Activated naive CD4-positive, alpha-beta T cell treated with anti-CD3 and anti-CD28 coated beads, Interleukin-2, amount 50 U/mL, for 24 hours (primary cell): ENCODE data around the gene FOSL2.

Experiments used
- H3K27ac Mint-ChIP-seq: one replicate; pipeline ENCODE4 v1.8.0; 2021; ENCODE audit warnings: mild to moderate bottlenecking, mixed read lengths
- H3K27me3 Mint-ChIP-seq: one replicate; pipeline ENCODE4 v1.8.0; 2021; ENCODE audit warnings: mixed read lengths
- H3K36me3 Mint-ChIP-seq: one replicate; pipeline ENCODE4 v1.8.0; 2021; ENCODE audit warnings: mixed read lengths
- H3K4me1 Mint-ChIP-seq: one replicate; pipeline ENCODE4 v1.8.0; 2021; ENCODE audit warnings: mixed read lengths
- H3K4me3 Mint-ChIP-seq: one replicate; pipeline ENCODE4 v1.8.0; 2021; ENCODE audit warnings: mild to moderate bottlenecking, mixed read lengths
- H3K9me3 Mint-ChIP-seq: one replicate; pipeline ENCODE4 v1.8.0; 2021; ENCODE audit warnings: mixed read lengths

FOSL2 gene

GRCh38 chr2:28449126-28449487, 56.4 kb downstream of the FOSL2 start:
- Mint-ChIP-seq H3K4me3 (no peak overlapping the region), H3K27ac (peak overlapping the region; percentile 92), H3K27me3 (no peaks in the 10 kb centered on the region), H3K9me3 (no peaks in the 10 kb centered on the region), H3K4me1 (peaks cover 42% of the 10 kb centered on the region), H3K36me3 (no peaks in the 10 kb centered on the region)

GRCh38 chr2:28449488-28450395, 57.1 kb downstream of the FOSL2 start:
- H3K4me1 Mint-ChIP-seq = peaks cover 42% of the 10 kb centered on the region
- no peaks in the 10 kb centered on the region for H3K36me3 Mint-ChIP-seq
- H3K9me3 Mint-ChIP-seq = no peaks in the 10 kb centered on the region
- H3K27ac Mint-ChIP-seq = peak overlapping the region; percentile 92
- H3K4me3 Mint-ChIP-seq = peak overlapping the region; percentile 58
- no peaks in the 10 kb centered on the region for H3K27me3 Mint-ChIP-seq

GRCh38 chr2:28450901-28451565, 58.4 kb downstream of the FOSL2 start:
- peaks cover 38% of the 10 kb centered on the region for H3K4me1 Mint-ChIP-seq
- H3K36me3 Mint-ChIP-seq = no peaks in the 10 kb centered on the region
- H3K4me3 Mint-ChIP-seq = no peak overlapping the region
- H3K27me3 Mint-ChIP-seq = no peaks in the 10 kb centered on the region
- H3K9me3 Mint-ChIP-seq = no peaks in the 10 kb centered on the region
- H3K27ac Mint-ChIP-seq = peak overlapping the region; percentile 35

GRCh38 chr2:28451793-28452533, 59.3 kb downstream of the FOSL2 start:
- Mint-ChIP-seq H3K27me3 (no peaks in the 10 kb centered on the region), H3K4me3 (no peak overlapping the region), H3K4me1 (peaks cover 37% of the 10 kb centered on the region), H3K9me3 (no peaks in the 10 kb centered on the region), H3K36me3 (no peaks in the 10 kb centered on the region), H3K27ac (peak overlapping the region; percentile 35)

GRCh38 chr2:28452534-28453081, 60.0 kb downstream of the FOSL2 start:
- H3K27me3 Mint-ChIP-seq = no peaks in the 10 kb centered on the region
- H3K4me1 Mint-ChIP-seq = peaks cover 37% of the 10 kb centered on the region
- H3K9me3 Mint-ChIP-seq = no peaks in the 10 kb centered on the region
- H3K27ac Mint-ChIP-seq = no peak overlapping the region
- H3K4me3 Mint-ChIP-seq = no peak overlapping the region
- H3K36me3 Mint-ChIP-seq = no peaks in the 10 kb centered on the region

- Mint-ChIP-seq H3K36me3 (no peaks in the 10 kb centered on the region), H3K27me3 (no peaks in the 10 kb centered on the region), H3K4me1 (peaks cover 31% of the 10 kb centered on the region), H3K9me3 (no peaks in the 10 kb centered on the region), H3K27ac (no peak overlapping the region), H3K4me3 (no peak overlapping the region)
These were observed 60.7 kb downstream of the FOSL2 start for GRCh38 chr2:28453396-28453795.

- Mint-ChIP-seq H3K27me3 (no peaks in the 10 kb centered on the region), H3K27ac (no peak overlapping the region), H3K9me3 (no peaks in the 10 kb centered on the region), H3K4me3 (no peak overlapping the region), H3K4me1 (peaks cover 22% of the 10 kb centered on the region), H3K36me3 (no peaks in the 10 kb centered on the region)
These were observed 61.6 kb downstream of the FOSL2 start for GRCh38 chr2:28454016-28454930.

- H3K9me3 Mint-ChIP-seq = no peaks in the 10 kb centered on the region
- H3K36me3 Mint-ChIP-seq = peaks cover under 1% of the 10 kb centered on the region
- no peaks in the 10 kb centered on the region for H3K4me1 Mint-ChIP-seq
- H3K4me3 Mint-ChIP-seq = no peak overlapping the region
- H3K27ac Mint-ChIP-seq = no peak overlapping the region
- H3K27me3 Mint-ChIP-seq = no peaks in the 10 kb centered on the region
These were observed 64.6 kb downstream of the FOSL2 start for GRCh38 chr2:28457237-28457636.

- Mint-ChIP-seq H3K9me3 (no peaks in the 10 kb centered on the region), H3K27me3 (no peaks in the 10 kb centered on the region), H3K27ac (no peak overlapping the region)
These were observed 68.4 kb downstream of the FOSL2 start for GRCh38 chr2:28461056-28461455.

GRCh38 chr2:28462122-28462521, 69.5 kb downstream of the FOSL2 start:
- Mint-ChIP-seq H3K27me3 (no peaks in the 10 kb centered on the region), H3K4me3 (no peak overlapping the region), H3K27ac (no peak overlapping the region)

More at GRCh38 chr2:28461056-28461455, 68.4 kb downstream of the FOSL2 start:
- Mint-ChIP-seq H3K4me3 (no peak overlapping the region), H3K36me3 (peaks cover 2% of the 10 kb centered on the region), H3K4me1 (no peaks in the 10 kb centered on the region)

GRCh38 chr2:28463211-28463816, 70.7 kb downstream of the FOSL2 start:
- Mint-ChIP-seq H3K27ac (no peak overlapping the region), H3K4me1 (no peaks in the 10 kb centered on the region), H3K36me3 (peaks cover 2% of the 10 kb centered on the region), H3K4me3 (no peak overlapping the region), H3K9me3 (no peaks in the 10 kb centered on the region), H3K27me3 (no peaks in the 10 kb centered on the region)

More at GRCh38 chr2:28462122-28462521, 69.5 kb downstream of the FOSL2 start:
- H3K4me1 Mint-ChIP-seq = no peaks in the 10 kb centered on the region
- peaks cover 2% of the 10 kb centered on the region for H3K36me3 Mint-ChIP-seq
- H3K9me3 Mint-ChIP-seq = no peaks in the 10 kb centered on the region

- H3K36me3 Mint-ChIP-seq = peaks cover 2% of the 10 kb centered on the region
- no peak overlapping the region for H3K4me3 Mint-ChIP-seq
- no peaks in the 10 kb centered on the region for H3K27me3 Mint-ChIP-seq
- H3K27ac Mint-ChIP-seq = no peak overlapping the region
- no peaks in the 10 kb centered on the region for H3K9me3 Mint-ChIP-seq
- H3K4me1 Mint-ChIP-seq = no peaks in the 10 kb centered on the region
These were observed 71.2 kb downstream of the FOSL2 start for GRCh38 chr2:28463893-28464292.

GRCh38 chr2:28465148-28465885, 72.7 kb downstream of the FOSL2 start:
- Mint-ChIP-seq H3K4me3 (no peak overlapping the region), H3K9me3 (no peaks in the 10 kb centered on the region), H3K36me3 (peaks cover 2% of the 10 kb centered on the region), H3K27ac (no peak overlapping the region), H3K27me3 (no peaks in the 10 kb centered on the region), H3K4me1 (peaks cover 9% of the 10 kb centered on the region)
